ENCODE results near the gene CSPG4. TPM values are rescaled to one million over a fixed set of nuclear protein-coding genes. Genes with fewer than 3 reads are reported as not detected.
"Not testable (repeated sequence)": the region's sequence is repeated elsewhere in the genome, so short reads cannot be mapped to it uniquely, and the experiment has no call there.

CSPG4 gene
- total RNA-seq, 1 experiment from 2014 or later: 10.4 TPM

DNA sequence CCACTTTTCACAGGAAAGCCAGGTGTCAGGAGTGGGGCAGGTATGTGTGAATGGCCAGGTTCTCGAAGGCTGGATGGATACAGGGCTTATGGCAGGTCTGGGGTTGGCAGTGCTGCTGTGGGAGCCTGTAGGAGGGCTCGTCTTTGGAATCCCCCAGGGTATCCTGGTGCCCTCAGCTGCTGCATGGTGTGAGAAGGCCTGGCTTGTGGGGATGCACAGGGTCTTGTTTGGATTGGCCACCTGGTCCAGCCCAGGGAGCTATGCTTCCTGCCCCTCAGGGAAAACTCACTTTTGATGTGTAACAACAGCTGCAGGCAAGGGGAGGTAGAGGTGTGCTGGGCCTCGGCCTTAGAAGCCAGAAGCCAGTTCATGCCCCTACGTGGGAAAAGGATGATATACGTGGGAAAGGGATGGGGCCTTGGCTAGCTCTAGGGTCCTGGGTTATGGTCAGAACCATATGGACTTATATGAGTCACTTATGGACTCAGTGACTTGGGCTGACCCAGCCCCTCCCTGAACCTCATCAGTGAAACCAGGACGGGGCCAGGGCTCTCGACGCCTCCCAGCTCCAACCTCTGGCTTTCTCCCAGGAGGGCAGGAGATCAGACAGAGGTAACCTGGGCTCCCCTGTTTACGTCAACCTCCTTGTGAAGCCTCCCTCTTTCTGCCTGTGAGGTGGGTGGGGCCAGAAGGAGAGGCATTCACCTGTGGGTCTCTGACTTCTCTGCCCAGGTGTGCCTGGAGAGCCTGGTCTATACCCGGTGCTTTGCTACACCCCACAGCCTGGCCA, 37.8 kb upstream of the CSPG4 start:
- Histone ChIP-seq H3K4me3 (no peak overlapping the region), H3K27me3 (no peaks in the 10 kb centered on the region), H3K36me3 (no peaks in the 10 kb centered on the region), H3K9me3 (replicated peaks) (no peaks in the 10 kb centered on the region), H3K27ac (no peak overlapping the region), H3K4me1 (peaks cover 11% of the 10 kb centered on the region)
- DNase-seq: peak; percentile 86 to 90

DNA sequence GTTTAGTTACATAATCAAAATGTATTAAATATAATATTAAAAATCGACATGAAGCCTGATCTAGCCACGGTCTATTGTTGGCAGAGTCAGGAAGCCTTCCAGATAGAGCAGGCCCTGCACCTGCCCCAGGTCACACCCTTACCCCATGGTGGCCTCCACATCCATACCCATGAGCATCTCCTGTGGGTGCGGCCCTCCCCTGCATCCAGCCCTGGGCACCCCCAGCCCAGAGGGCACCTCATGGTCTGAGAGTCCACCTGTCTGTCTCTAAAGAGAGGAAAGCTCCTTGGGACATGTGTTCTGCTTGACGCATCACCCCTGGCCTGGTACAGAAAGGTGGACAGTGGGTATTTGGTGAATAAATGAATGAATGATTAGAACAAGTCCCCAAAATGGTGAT, 37.2 kb upstream of the CSPG4 start:
- Histone ChIP-seq H3K9me3 (replicated peaks) (no peaks in the 10 kb centered on the region), H3K27me3 (no peaks in the 10 kb centered on the region), H3K27ac (no peak overlapping the region), H3K4me3 (no peak overlapping the region), H3K4me1 (peaks cover 11% of the 10 kb centered on the region), H3K36me3 (no peaks in the 10 kb centered on the region)
- DNase-seq: no peak

DNA sequence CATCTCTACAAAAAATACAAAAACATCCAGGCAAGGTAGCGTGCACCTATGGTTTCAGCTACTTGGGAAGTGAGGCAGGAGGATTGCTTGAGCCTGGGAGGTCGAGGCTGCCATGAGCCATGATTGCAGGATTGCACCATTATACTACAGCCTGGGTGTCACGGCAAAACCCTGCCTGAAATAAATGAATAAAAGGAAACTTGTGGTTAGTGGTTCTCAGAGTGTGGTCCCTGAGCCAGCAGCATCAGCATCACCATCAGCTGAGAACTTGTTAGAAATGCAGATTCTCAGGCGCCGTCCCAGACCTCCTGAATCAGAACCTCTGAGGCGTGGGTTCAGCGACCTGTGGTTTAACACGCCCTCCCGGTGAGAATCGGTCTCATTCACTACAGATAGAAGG, 36.2 kb upstream of the CSPG4 start:
- DNase-seq; H3K27ac ChIP-seq; H3K27me3 ChIP-seq; H3K36me3 ChIP-seq; H3K4me3 ChIP-seq; H3K9me3 ChIP-seq (replicated peaks): not testable (repeated sequence)
- H3K4me1 ChIP-seq: peaks cover 11% of the 10 kb centered on the region

DNA sequence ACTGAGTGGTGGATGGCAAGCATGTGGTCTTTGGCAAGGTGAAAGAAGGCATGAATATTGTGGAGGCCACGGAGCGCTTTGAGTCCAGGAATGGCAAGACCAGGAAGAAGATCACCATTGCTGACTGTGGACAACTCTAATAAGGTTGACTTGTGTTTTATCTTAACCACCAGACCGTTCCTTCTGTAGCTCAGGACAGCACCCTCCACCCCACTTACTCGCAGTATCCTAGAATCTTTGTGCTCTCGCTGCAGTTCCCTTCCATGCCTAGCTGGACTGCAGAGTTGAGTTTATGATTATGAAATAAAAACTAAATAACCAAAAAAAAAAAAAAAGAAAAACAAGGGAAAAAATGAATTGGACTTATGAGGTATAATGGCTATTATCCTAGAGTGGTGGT, 34.5 kb upstream of the CSPG4 start:
- not testable (repeated sequence) for DNase-seq; H3K36me3 ChIP-seq; H3K4me3 ChIP-seq; H3K27ac ChIP-seq; H3K27me3 ChIP-seq; H3K9me3 ChIP-seq (replicated peaks)
- peaks cover 11% of the 10 kb centered on the region for H3K4me1 ChIP-seq

DNA sequence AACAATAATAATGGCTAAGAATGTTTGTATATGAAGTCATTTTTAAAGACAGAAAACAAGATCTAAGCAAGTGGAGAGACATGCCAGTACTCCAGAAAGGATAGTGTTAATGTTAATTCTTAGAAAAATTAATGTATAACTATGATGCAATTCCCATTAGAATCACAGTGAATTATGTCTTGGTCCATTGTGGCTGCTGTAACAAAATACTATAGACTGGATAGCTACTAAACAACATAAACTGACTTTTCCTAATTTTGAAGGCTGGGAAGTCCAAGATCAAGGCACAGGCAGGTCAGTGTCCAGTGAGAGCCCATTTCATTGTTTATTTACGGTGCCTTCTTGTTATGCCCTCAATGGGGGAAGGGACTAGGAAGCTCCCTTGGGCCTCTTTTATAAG, 32.7 kb upstream of the CSPG4 start:
- Histone ChIP-seq H3K9me3 (replicated peaks) (no peaks in the 10 kb centered on the region), H3K4me3 (no peak overlapping the region), H3K36me3 (no peaks in the 10 kb centered on the region), H3K4me1 (peaks cover 6% of the 10 kb centered on the region; the same call in 1 of the 2 replicates), H3K27ac (no peak overlapping the region), H3K27me3 (no peaks in the 10 kb centered on the region)
- DNase-seq: no peak

DNA sequence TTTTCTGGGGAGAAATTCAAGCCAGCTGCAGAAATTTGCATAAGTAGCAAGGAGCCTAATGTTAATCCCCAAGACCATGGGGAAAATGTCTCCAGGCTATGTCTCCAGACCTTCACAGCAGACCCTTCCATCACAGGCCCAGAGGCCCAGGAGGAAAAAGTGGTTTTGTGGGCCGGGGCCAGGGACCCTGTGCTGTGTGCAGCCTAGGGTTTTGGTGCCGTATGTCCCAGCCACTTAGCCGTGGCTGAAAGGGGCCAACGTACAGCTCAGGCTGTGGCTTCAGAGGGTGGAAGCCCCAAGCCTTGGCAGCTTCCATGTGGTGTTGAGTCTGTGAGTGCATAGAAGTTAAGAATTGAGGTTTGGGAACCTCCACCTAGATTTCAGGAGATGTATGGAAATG, 29.7 kb upstream of the CSPG4 start:
- H3K4me1 ChIP-seq; H3K27ac ChIP-seq; H3K27me3 ChIP-seq; H3K4me3 ChIP-seq; H3K36me3 ChIP-seq; DNase-seq; H3K9me3 ChIP-seq (replicated peaks): not testable (repeated sequence)

DNA sequence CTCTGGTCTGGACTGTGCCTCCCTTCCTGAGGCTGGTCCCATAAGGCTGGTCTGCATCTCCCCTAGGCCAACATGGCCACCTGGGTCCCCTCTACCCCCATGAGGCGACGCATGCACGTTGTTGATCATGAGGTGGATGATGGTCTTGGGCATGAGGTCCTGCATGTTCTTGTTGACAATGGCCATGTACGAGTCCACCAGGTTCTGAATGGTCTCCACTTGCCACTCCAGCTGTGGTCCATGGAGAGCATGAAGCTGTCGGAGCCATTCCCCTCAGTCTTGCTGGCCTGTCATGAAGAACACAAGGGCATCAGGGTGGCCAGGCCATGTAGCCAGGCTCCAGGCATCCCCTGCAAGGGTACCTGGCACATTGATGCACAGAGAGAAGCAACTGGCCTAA, 27.1 kb upstream of the CSPG4 start:
- no peak for DNase-seq
- Histone ChIP-seq H3K4me3 (no peak overlapping the region), H3K4me1 (peaks cover 8% of the 10 kb centered on the region), H3K27ac (no peak overlapping the region), H3K36me3 (no peaks in the 10 kb centered on the region), H3K27me3 (no peaks in the 10 kb centered on the region), H3K9me3 (replicated peaks) (no peaks in the 10 kb centered on the region)

DNA sequence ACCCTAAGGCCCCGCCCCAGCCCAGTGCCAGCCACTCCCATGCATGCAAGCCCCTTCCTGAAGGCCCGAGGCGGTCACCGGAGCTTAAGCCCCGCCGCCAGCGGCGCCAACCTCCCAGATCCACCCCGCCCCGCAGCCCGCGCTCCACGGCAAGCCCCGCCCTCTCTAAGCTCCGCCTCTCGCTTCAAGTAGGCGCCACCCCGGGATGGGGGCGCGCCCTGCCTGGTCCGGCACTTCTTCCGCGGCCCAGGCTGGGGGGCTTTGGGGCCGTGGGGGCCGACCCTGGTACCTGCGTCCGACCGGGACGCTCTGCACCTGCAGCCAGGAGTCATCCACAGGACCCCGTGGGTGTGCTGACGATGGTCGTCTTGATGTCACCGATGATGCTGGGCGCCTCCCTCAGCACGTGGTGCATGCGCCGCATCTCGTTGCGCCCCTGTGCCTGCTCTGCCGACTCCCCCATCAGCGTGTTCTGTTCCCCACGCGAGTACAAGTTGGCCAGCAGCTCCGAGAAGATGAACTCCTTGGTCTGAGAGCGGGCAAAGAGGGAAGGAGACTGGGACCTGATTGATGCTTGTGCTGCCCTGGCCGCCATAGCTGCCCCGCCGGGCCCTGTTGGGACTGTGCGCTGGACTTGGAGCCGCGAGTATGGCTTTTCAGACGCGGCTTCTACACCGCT, 26.1 kb upstream of the CSPG4 start:
- Histone ChIP-seq H3K36me3 (no peaks in the 10 kb centered on the region), H3K4me3 (peak overlapping the region; percentile 56), H3K27ac (no peak overlapping the region), H3K27me3 (no peaks in the 10 kb centered on the region), H3K9me3 (replicated peaks) (no peaks in the 10 kb centered on the region), H3K4me1 (peaks cover 8% of the 10 kb centered on the region)
- peak; percentile 84 to 85 for DNase-seq

DNA sequence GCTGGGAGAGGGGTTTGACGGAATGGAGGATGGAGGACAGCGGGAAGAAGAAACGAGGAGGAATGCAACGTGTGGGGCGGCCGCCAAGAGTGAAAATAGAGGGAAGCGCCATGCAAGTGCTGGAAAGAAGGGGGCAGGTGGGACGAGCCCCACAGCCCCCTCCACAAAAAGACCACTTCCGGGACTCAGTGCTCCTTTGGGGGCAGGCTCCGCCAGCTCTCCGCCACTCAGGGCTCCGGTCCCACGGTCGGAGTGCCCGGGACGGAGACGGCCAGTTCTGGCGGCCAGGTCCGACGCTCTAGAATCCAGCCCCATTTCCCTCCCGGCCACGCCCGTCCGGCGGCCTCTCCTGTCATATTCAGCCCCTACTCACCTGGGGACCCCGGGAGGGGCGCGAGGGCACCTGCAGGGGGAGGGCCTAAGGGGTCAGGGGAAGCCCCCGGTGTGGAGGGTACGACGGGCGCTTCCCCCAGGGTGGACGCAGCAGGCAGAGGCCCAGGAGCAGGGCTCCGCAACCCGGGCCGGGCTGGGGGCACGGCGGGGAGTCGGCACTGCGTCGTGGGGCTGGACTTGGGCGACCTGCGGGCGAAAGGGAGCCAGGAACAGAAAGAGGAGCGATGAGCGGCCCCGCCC, 25.5 kb upstream of the CSPG4 start:
- peaks cover 8% of the 10 kb centered on the region for H3K4me1 ChIP-seq
- no peak for DNase-seq

DNA sequence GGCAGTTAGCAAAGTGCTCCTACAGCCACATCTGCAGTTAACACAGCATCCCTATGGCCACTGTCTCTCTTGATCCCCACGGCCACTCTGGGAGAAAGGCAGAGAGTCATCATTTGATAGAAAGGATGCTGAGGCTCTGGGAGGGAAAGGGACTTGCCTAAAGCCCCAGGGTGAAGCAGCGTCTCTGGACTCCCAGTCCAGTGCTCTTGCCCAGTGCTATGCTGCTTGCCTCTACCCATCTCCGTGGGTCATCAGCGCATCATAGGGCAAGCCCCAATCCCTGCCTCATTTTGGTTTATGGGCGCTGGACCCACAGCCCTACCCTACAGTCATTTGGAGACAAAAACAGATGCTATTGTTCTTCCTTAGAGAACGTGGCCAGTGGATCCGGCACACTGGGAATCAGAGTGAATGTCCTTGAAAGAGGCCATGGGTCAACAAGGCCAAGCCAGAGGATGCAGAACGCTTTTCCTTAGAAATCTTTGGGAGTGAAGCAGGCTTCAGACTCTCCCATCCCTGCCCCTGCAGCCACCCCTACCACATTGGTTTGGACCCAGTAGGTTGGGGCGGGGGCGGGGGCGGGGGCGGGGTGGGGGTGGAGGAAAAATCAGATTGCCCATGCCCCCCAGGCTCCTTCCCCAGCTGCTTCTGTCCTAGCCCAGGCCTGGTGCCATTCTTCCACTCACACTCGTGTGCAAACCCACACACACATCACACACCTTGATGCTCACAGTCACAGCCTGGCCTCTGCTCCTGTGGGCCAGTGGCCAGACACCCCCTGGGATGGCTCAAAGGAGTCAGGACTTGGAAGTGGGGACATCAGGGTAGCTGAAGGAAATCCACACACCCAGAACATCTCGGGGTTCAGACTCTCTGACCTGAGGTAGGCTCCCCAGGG, 24.7 kb upstream of the CSPG4 start:
- not testable (repeated sequence) for DNase-seq; H3K27ac ChIP-seq; H3K36me3 ChIP-seq; H3K9me3 ChIP-seq (replicated peaks); H3K27me3 ChIP-seq
- H3K4me1 ChIP-seq: peaks cover 11% of the 10 kb centered on the region
- H3K4me3 ChIP-seq: peak overlapping the region; percentile 56

More for the DNA sequence above, 25.5 kb upstream of the CSPG4 start:
- H3K36me3 ChIP-seq: no peaks in the 10 kb centered on the region
- peak overlapping the region; percentile 56 for H3K4me3 ChIP-seq
- H3K27me3 ChIP-seq: no peaks in the 10 kb centered on the region
- no peak overlapping the region for H3K27ac ChIP-seq
- H3K9me3 ChIP-seq (replicated peaks): no peaks in the 10 kb centered on the region

DNA sequence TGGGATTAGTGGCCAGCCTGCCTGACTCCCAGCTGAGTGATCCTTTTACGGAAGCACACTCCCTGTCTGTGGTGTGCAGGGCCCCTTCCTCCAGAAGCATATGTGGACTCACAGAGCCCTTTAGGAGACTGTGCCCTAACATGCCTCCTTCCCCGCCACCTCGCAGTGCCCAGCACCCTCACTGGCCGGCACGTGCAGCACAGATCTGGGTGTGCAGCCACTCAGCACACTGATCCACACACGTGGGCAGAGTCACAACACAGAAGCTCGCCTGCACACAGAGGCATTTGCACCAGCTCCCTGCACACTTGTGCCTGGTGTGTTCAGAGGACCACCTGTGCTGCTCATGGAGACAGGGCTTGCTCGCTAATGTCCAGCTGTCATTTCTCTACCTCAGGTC, 23.6 kb upstream of the CSPG4 start:
- H3K27me3 ChIP-seq: no peaks in the 10 kb centered on the region
- H3K36me3 ChIP-seq: no peaks in the 10 kb centered on the region
- no peak overlapping the region for H3K4me3 ChIP-seq
- H3K4me1 ChIP-seq: peaks cover 12% of the 10 kb centered on the region
- no peaks in the 10 kb centered on the region for H3K9me3 ChIP-seq (replicated peaks)
- no peak for DNase-seq
- no peak overlapping the region for H3K27ac ChIP-seq

DNA sequence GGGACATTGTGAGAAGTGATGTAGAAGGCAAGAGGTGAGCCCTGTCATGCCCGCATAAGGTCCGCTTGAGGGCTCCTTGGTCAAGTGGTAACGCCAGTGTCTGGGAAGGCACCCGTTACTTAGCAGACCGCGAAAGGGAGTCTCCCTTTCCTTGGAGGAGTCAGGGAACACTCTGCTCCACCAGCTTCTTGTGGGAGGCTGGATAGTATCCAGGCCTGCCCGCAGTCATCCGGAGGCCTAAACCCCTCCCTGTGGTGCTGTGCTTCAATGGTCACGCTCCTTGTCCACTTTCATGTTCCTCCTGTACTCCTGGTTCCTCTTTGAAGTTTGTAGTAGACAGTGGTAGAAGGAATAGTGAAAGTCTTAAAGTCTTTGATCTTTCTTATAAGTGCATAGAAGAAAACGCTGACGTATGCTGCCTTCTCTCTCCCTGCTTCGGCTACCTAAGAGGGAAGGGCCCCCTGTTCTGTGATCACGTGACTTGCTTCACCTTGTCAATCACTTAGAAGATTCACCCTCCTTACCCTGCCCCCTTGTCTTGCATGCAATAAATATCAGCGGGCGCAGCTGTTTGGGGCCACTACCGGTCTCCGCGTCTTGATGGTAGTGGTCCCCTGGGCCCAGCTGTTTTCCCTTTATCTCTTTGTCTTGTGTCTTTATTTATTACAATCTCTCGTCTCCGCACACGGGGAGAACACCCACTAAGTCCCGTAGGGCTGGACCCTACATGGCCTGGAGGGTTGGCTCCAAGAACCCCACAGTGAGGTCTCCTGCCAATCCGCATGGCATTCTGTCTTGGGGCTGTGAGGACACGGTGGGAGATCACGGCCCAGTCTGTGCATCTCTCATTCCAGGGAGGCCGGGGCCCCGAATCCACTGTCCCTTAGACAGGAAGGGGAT, 22.5 kb upstream of the CSPG4 start:
- H3K9me3 ChIP-seq (replicated peaks); H3K27ac ChIP-seq; H3K36me3 ChIP-seq; H3K27me3 ChIP-seq: not testable (repeated sequence)
- H3K4me1 ChIP-seq: peaks cover 12% of the 10 kb centered on the region
- peak overlapping the region; percentile 36 for H3K4me3 ChIP-seq
- peak; percentile 41 to 42 for DNase-seq

DNA sequence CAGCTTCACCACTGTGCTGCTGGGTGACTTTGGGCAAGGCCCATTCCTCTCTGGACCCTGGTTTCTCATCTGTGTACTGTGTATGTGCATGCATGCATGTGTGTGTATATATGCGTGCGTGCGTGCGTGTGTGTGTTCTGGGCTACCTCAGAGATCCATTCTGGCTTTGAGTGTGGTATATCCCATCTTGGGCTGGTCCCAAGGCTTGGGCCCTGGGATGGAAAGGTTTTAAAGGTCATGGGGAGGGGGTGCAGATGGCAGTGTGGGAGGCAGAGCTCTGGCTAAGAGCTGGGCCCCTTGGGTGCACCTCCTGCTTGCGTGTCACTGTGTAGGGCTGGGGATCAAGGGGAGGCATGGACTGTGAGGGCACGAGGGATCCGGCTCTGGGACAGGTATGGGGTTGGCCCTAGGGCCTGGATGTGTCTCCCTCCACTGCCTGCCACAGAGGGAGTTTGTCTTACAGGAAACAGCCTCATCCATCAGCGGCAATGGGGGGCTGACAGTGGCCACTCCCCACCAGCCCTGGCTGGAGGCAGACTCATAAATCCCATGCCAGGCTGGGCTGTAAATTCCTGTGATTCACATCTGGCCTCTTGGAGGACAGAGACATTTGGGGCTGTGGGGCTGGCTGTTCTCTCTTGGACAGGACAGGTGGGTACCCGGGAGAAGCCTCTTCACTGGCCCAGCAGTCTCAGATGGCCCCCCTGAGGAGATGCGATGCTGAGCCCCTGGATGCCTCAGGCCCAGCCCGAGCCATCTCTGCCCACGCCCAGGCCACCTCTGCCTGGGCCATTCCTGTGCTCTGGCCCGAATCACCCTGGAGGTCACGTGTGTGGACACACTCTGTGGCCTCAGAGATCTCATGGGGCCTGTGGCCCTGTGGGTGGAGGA, 21.4 kb upstream of the CSPG4 start:
- DNase-seq: no peak
- Histone ChIP-seq H3K9me3 (replicated peaks) (no peaks in the 10 kb centered on the region), H3K4me3 (no peak overlapping the region), H3K27ac (no peak overlapping the region), H3K4me1 (peaks cover 12% of the 10 kb centered on the region), H3K36me3 (no peaks in the 10 kb centered on the region), H3K27me3 (no peaks in the 10 kb centered on the region)

All from SJCRH30 (cell line).